Adipocyte (in vitro differentiated cells): ENCODE measurements around the gene RASAL3.
"Not testable (repeated sequence)": the region's sequence is repeated elsewhere in the genome, so short reads cannot be mapped to it uniquely, and the experiment has no call there.

Source experiments
- DNase-seq: peaks from one replicate; pipeline ENCODE4 v3.0.0-alpha.2; 2015; ENCODE audit warnings: low read depth
- H3K27me3 ChIP-seq: replicated peaks from 2 replicates; pipeline ENCODE4 v1.7.0; 2013; ENCODE audit warnings: mild to moderate bottlenecking, low read length, moderate library complexity; ENCODE audit not compliant: control insufficient read depth, insufficient read depth
- H3K36me3 ChIP-seq: 2 replicates; pipeline ENCODE4 v1.7.0; 2013; ENCODE audit warnings: low read length, mild to moderate bottlenecking, moderate library complexity; ENCODE audit not compliant: control insufficient read depth, insufficient read depth, severe bottlenecking
- H3K4me1 ChIP-seq: 2 replicates; pipeline ENCODE4 v1.7.0; 2013; ENCODE audit warnings: mild to moderate bottlenecking, low read length, moderate library complexity; ENCODE audit not compliant: control insufficient read depth, insufficient read depth
- H3K4me3 ChIP-seq: 2 replicates; pipeline ENCODE4 v1.7.0; 2013; ENCODE audit warnings: mild to moderate bottlenecking, low read length, moderate library complexity
- H3K9ac ChIP-seq: 2 replicates; pipeline ENCODE4 v1.7.0; 2013; ENCODE audit warnings: mild to moderate bottlenecking, low read length, moderate library complexity
- H3K9me3 ChIP-seq: 2 replicates; pipeline ENCODE4 v1.7.0; 2013; ENCODE audit warnings: mild to moderate bottlenecking, low read length, moderate library complexity; ENCODE audit not compliant: control insufficient read depth

RASAL3 gene

DNA sequence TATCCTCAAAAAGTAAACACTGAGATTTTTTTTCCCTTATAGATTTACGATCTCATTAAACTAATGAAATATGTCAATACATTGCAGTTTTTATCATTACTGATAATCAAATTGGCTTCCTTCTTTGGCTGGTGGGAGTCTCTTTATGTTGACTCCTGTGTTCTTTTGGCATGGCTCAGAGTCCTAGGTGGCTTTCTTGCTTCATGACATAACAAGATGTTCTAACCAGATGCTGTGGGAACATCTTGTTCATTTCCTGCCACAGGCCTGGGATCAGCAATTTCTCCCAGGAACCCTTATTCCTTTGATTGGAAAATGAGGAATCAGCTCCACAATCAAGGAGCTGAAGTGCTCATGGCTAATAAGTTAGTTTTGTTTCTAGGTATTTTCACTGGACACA lies 30.8 kb upstream of the RASAL3 start:
- Histone ChIP-seq H3K4me3 (no peak overlapping the region), H3K4me1 (peaks cover 5% of the 10 kb centered on the region), H3K27me3 (peaks cover 8% of the 10 kb centered on the region), H3K9ac (no peak overlapping the region), H3K36me3 (no peaks in the 10 kb centered on the region), H3K9me3 (no peaks in the 10 kb centered on the region)
- no peak for DNase-seq

DNA sequence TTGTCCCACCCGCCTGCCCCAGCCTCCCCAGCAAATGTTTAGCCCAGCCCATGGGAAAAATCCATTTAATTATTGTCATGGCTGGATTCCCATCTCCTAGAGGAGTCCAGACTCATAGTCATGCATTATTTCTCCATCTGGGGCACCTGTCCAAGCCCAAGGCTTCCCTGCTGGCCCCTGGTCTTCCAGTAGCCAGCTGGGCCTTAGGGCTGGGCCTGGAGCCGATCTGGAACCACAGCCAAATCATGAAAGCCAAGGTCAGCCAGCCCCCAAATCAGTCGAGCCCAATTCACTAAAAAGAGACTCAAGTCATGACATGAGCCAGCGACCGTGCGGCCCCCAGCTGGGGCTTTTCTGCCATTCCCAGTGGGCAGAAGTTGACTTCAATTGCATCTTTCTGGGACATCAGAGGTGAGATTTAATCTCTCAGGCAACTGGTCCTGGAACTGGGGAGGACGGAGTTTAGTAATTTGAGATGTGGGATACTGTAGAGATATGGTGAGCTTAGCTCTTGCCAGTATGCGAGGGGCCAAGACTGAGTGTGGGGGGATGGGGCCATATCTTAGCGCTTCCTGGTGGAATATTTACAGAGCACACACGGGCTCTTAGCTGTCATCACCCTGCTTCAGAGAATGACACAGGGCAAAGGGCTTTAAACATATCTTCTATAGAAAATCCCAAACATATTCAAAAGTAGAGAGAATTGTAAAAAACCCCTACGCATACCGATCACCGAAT lies 24.3 kb upstream of the RASAL3 start:
- H3K9me3 ChIP-seq, result no peaks in the 10 kb centered on the region
- H3K4me1 ChIP-seq, result peaks cover 14% of the 10 kb centered on the region
- H3K27me3 ChIP-seq, result no peaks in the 10 kb centered on the region
- peak overlapping the region; percentile 32 for H3K9ac ChIP-seq
- H3K4me3 ChIP-seq, result peak overlapping the region; percentile 54
- no peaks in the 10 kb centered on the region for H3K36me3 ChIP-seq
- no peak for DNase-seq

DNA sequence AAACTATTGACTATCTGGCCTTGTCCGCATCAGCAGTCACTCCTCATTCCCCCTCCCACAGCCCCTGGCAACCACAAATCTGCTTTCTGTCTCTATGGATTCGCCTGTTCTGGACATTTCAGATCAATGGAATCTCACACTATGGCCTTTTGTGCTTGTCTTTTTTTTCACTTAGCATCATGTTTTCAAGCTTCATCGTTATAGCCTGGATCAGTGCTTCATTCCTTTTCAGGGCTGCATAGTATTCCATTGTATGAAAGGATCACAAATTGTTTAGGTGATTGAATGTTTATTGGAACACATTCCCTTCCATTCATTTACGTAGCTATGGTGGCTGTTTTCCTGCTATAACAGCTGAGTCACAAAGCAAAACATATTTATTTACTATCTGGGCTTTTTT lies 22.7 kb upstream of the RASAL3 start:
- H3K36me3 ChIP-seq, result no peaks in the 10 kb centered on the region
- H3K27me3 ChIP-seq, result no peaks in the 10 kb centered on the region
- no peaks in the 10 kb centered on the region for H3K9me3 ChIP-seq
- H3K9ac ChIP-seq, result no peak overlapping the region
- no peak for DNase-seq
- peaks cover 14% of the 10 kb centered on the region for H3K4me1 ChIP-seq
- H3K4me3 ChIP-seq, result no peak overlapping the region

DNA sequence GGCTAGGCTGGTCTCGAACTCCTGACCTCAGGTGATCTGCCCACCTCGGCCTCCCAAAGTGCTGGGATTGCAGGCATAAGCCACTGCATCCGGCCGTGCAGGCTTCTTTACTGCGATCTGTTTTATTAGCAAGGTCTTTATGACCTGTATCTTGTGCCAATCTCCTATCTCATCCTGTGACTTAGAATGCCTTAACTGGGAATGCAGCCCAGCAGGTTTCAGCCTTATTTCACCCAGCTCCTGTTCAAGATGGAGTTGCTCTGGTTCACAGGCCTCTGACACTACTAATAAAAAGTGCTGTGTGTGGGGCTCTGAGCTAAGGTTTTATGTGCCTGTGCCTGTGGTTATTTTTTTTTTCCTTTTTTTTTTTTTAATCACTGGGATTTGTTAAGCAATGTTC lies 21.4 kb upstream of the RASAL3 start:
- H3K4me3 ChIP-seq, H3K9ac ChIP-seq, H3K9me3 ChIP-seq, DNase-seq, H3K36me3 ChIP-seq, H3K27me3 ChIP-seq: not testable (repeated sequence)
- peaks cover 14% of the 10 kb centered on the region for H3K4me1 ChIP-seq

DNA sequence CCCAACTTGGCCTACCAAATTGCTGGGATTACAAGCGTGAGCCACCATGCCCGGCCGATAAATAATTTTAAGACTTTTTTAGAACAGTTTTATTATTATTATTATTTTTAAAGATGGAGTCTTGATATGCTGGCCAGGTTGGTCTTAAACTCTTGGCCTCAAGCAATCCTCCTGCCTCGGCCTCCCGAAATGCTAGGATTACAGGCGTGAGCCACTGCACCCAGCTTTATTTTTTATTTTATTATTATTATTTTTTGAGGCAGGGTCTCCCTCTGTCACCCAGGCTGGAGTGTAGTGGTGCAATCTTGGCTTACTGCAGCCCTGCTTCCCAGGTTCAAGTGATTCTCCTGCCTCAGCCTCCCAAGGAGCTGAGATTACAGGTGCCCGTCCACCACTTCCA lies 16.7 kb upstream of the RASAL3 start:
- not testable (repeated sequence) for H3K27me3 ChIP-seq, H3K9ac ChIP-seq, H3K4me1 ChIP-seq, DNase-seq, H3K9me3 ChIP-seq, H3K36me3 ChIP-seq, H3K4me3 ChIP-seq

DNA sequence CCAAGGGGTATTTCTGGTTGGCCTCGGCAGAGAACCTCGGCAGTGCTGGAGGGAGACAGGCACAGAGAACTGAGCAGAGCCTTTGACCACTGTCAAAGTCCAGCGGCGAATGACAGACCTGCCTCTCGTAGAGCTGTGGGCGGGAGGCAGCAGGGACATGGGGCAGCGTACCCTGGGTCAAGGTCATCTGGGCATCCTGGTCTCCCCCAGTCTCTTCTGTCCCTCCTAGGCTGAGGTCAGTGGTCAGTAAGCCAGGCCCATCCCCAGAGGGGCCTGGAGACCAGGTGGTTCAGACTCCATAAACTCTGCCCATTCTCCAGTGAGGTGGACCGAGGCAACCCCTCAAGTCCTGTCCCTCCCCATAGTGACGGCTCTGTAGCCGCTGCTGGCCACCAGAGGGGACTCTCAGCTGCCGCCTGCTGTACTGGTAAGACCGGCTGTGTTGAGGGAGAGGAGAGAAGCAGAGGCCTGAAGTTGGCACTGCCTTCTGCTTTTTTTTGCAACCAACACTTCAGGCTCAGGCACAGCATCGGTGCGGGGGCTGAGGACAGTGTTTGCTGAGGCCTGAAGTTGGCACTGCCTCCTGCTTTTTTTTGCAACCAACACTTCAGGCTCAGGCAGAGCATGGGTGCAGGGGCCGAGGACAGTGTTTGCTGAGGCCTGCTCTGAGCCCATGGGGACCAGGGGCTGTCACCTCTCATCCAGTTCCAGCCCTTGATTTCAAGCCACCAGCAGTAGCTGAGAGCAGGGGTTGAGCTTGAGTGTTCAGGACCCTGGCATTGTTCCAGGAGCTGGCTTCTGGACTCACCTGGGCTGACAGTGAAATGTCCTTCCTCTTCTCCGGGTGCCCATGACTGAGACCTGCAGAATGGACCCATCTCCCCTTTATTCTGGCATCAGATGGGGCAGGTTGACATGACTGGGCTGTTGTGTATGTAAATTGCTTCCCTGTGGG lies 15.3 kb upstream of the RASAL3 start, which contains the start of gene PGLYRP2:
Gene PGLYRP2 (minus strand): TSS at position 111 of the 955 bp plus-strand sequence. CDS start 130 bp downstream, outside the sequence.
- H3K4me3 ChIP-seq, result no peak within 1 kb of the TSS
- H3K9ac ChIP-seq, result no peak within 1 kb of the TSS
- no peaks in the 10 kb centered on the region for H3K27me3 ChIP-seq
- peaks cover 6% of the 10 kb centered on the region for H3K4me1 ChIP-seq
- DNase-seq, result no peak
- peaks cover 4% of the 10 kb centered on the region for H3K9me3 ChIP-seq
- H3K36me3 ChIP-seq, result no peaks in the 10 kb centered on the region

DNA sequence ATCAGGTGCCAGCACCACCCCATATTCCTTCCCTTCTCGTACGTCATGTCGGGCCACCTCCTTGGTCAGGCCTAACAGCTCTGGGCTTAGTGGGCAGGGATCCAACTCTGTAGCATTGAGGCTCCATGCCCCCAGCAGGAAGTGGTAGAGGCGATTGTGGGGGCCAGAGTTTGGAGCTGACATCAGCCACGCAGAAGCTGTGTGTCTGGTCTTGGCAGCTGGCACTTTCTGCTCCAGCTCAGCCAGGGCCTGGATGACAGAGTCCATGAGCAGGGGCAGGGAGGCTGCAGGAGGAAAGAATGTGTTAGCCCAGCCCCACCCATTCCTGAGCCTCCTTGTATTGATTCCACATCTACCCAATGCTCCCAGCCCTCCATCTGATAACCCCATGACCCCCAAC lies 12.0 kb upstream of the RASAL3 start:
- H3K4me3 ChIP-seq, result no peak overlapping the region
- H3K4me1 ChIP-seq, result peaks cover 6% of the 10 kb centered on the region
- peaks cover 11% of the 10 kb centered on the region for H3K9me3 ChIP-seq
- no peak overlapping the region for H3K9ac ChIP-seq
- no peak for DNase-seq
- peaks cover 3% of the 10 kb centered on the region for H3K27me3 ChIP-seq
- H3K36me3 ChIP-seq, result no peaks in the 10 kb centered on the region

DNA sequence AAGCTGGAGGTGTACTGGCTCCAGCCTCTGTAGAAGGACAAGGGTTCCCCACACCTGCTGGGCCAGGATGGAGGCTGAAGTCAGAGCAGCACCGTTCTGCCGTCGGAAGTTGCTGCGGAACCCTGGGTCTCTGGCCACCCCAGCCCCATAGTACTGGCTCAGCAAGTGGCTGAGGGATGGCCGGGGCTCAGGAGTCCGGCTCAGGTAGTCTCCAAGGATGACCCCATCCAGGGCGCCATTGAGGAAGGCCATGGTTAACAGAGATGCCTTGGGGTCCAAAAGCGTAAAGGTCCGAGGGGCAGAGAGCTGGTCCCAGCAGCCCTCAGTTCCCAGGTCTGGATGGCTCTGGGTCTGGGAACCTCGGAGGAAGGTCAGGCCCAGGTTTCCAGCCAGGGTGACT lies 11.3 kb upstream of the RASAL3 start:
- Histone ChIP-seq H3K9ac (no peak overlapping the region), H3K4me3 (no peak overlapping the region), H3K4me1 (peaks cover 6% of the 10 kb centered on the region), H3K9me3 (peaks cover 11% of the 10 kb centered on the region), H3K27me3 (peaks cover 3% of the 10 kb centered on the region), H3K36me3 (no peaks in the 10 kb centered on the region)
- no peak for DNase-seq

DNA sequence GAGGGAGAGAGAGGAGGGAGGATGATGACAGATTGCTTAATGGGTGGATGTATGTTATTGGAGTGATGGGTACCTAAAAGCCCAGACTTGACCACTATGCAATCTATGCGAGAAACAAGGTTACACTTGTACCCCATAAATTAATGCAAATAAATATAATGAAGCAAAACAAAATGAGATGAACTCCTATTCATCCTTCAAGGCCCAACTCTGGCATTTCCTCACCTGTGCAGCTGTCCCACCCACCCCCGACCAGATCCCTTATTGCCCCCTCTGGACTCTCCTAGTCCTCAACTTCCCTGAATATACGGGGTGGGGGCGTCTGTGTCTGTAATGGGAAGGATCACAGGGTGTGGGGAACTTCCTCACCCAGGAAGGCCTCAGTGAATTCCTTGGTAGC lies 10.8 kb upstream of the RASAL3 start:
- Histone ChIP-seq H3K4me1 (peaks cover 5% of the 10 kb centered on the region), H3K9ac (no peak overlapping the region), H3K36me3 (no peaks in the 10 kb centered on the region), H3K9me3 (peaks cover 11% of the 10 kb centered on the region), H3K27me3 (peaks cover 3% of the 10 kb centered on the region), H3K4me3 (no peak overlapping the region)
- no peak for DNase-seq

DNA sequence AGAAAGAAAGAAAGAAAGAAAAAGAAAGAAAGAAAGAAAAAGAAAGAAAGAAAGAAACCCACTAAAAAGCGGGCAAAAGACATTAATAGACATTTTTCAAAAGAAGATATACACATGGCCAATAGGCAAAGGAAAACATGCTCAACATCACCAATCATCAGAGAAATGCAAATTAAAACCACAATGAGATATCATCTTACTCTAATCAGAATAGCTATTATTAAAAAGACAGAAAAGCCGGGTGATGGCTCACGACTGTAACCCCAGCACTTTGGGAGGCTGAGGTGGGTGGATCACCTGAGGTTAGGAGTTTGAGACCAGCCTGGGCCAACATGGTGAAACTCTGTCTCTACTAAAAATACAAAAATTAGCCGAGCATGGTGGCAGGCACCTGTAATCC lies 9.5 kb upstream of the RASAL3 start:
- peaks cover 11% of the 10 kb centered on the region for H3K9me3 ChIP-seq
- DNase-seq, H3K9ac ChIP-seq, H3K4me3 ChIP-seq, H3K36me3 ChIP-seq: not testable (repeated sequence)
- H3K4me1 ChIP-seq, result peaks cover 10% of the 10 kb centered on the region
- peaks cover 14% of the 10 kb centered on the region for H3K27me3 ChIP-seq

DNA sequence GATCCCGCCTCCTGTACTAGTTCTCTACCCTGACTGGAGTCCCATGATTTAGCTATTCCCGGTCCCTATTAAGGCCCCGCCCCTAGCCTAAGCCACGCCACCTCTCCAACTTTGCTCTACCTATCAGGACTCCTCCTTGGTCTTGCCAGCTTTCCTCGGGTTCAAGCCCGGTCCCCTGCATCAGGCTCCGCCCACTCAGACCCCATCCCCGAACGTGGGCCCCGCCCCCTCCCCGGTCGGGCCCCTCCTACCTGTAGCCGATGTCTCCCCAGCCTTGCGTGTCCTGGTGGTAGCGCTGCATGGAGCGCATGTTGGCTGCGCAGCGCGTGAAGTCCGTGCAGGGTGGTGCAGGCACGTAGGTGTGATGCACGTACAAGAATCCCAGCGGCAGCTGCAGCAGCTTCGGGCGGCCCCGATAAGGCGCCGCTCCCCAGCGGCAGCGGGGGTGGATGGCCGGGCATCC lies 7.3 kb upstream of the RASAL3 start:
- no peaks in the 10 kb centered on the region for H3K36me3 ChIP-seq
- H3K27me3 ChIP-seq, result peaks cover 19% of the 10 kb centered on the region
- peaks cover 19% of the 10 kb centered on the region for H3K4me1 ChIP-seq
- DNase-seq, result no peak
- H3K9ac ChIP-seq, result no peak overlapping the region
- no peak overlapping the region for H3K4me3 ChIP-seq
- peaks cover 11% of the 10 kb centered on the region for H3K9me3 ChIP-seq
